SHP77 (cell line): Measurements from ENCODE around the gene SOX30.

Experiments
- DNase-seq, 2 experiments: peaks; one replicate each; lab custom pipeline; 2025; lab: John Stamatoyannopoulos, UW

Gene SOX30

GRCh38 chr5:157607371-157608161 is 44.7 kb downstream of the SOX30 start:
- no peak for DNase-seq

GRCh38 chr5:157606046-157606445 is 46.2 kb downstream of the SOX30 start:
- no peak for DNase-seq

- no peak for DNase-seq
Observed at GRCh38 chr5:157603333-157604190, 48.7 kb downstream of the SOX30 start.

- no peak for DNase-seq
Observed at GRCh38 chr5:157602505-157602904, 49.7 kb downstream of the SOX30 start.

- no peak for DNase-seq
Observed at GRCh38 chr5:157600252-157600651, 52.0 kb downstream of the SOX30 start.

- no peak for DNase-seq
Observed at GRCh38 chr5:157599565-157599964, 52.7 kb downstream of the SOX30 start.

GRCh38 chr5:157598350-157598936 is 53.8 kb downstream of the SOX30 start:
- no peak for DNase-seq

GRCh38 chr5:157597277-157597676 is 55.0 kb downstream of the SOX30 start:
- DNase-seq: no peak

GRCh38 chr5:157596487-157596886 is 55.8 kb downstream of the SOX30 start:
- DNase-seq: no peak

- no peak for DNase-seq
Observed at GRCh38 chr5:157594675-157595459, 57.4 kb downstream of the SOX30 start.

- no peak for DNase-seq
Observed at GRCh38 chr5:157594257-157594656, 58.0 kb downstream of the SOX30 start.

GRCh38 chr5:157593052-157593757 is 59.0 kb downstream of the SOX30 start:
- no peak for DNase-seq

- DNase-seq: no peak
Observed at GRCh38 chr5:157592594-157592993, 59.6 kb downstream of the SOX30 start.

GRCh38 chr5:157590478-157590877 is 61.8 kb downstream of the SOX30 start:
- DNase-seq: no peak

GRCh38 chr5:157584628-157585027 is 67.6 kb downstream of the SOX30 start:
- DNase-seq: no peak

GRCh38 chr5:157582731-157583620 is 69.3 kb downstream of the SOX30 start:
- DNase-seq: no peak

GRCh38 chr5:157581901-157582300 is 70.3 kb downstream of the SOX30 start:
- DNase-seq: no peak

- no peak for DNase-seq
Observed at GRCh38 chr5:157578079-157578780, 74.0 kb downstream of the SOX30 start.

- DNase-seq: no peak
Observed at GRCh38 chr5:157576678-157577077, 75.6 kb downstream of the SOX30 start.
